Measurements from ENCODE around the gene SLIT3.
"Not testable (repeated sequence)": the region's sequence is repeated elsewhere in the genome, so short reads cannot be mapped to it uniquely, and the experiment has no call there.

The SLIT3 gene

GRCh38 chr5:168749391-168750100, 551.4 kb downstream of the SLIT3 start:
- DNase-seq: no peak

GRCh38 chr5:168747987-168748777, 552.8 kb downstream of the SLIT3 start:
- no peak for DNase-seq

GRCh38 chr5:168746893-168747640, 553.9 kb downstream of the SLIT3 start:
- no peak for DNase-seq

GRCh38 chr5:168746126-168746892, 554.6 kb downstream of the SLIT3 start:
- not testable (repeated sequence) for DNase-seq

GRCh38 chr5:168743617-168744016, 557.3 kb downstream of the SLIT3 start:
- no peak for DNase-seq

GRCh38 chr5:168742311-168742710, 558.6 kb downstream of the SLIT3 start:
- DNase-seq: not testable (repeated sequence)

GRCh38 chr5:168740811-168741213, 560.1 kb downstream of the SLIT3 start:
- no peak for DNase-seq

- DNase-seq: no peak
These were observed 560.7 kb downstream of the SLIT3 start for GRCh38 chr5:168740092-168740800.

- no peak for DNase-seq
These were observed 563.9 kb downstream of the SLIT3 start for GRCh38 chr5:168737066-168737465.

GRCh38 chr5:168736281-168736831, 564.6 kb downstream of the SLIT3 start:
- DNase-seq: no peak

- DNase-seq: no peak
These were observed 566.2 kb downstream of the SLIT3 start for GRCh38 chr5:168734620-168735300.

- DNase-seq: no peak
These were observed 566.8 kb downstream of the SLIT3 start for GRCh38 chr5:168734119-168734518.

GRCh38 chr5:168728546-168729211, 572.3 kb downstream of the SLIT3 start:
- DNase-seq: no peak

GRCh38 chr5:168727547-168727946, 573.4 kb downstream of the SLIT3 start:
- no peak for DNase-seq

GRCh38 chr5:168726342-168726741, 574.6 kb downstream of the SLIT3 start:
- DNase-seq: no peak

- DNase-seq: no peak
These were observed 576.7 kb downstream of the SLIT3 start for GRCh38 chr5:168724227-168724626.

GRCh38 chr5:168723037-168723436, 577.9 kb downstream of the SLIT3 start:
- no peak for DNase-seq

GRCh38 chr5:168721966-168722365, 579.0 kb downstream of the SLIT3 start:
- no peak for DNase-seq

- no peak for DNase-seq
These were observed 579.8 kb downstream of the SLIT3 start for GRCh38 chr5:168721002-168721753.

GRCh38 chr5:168720575-168720974, 580.4 kb downstream of the SLIT3 start:
- no peak for DNase-seq

All from effector CD8-positive, alpha-beta T cell (primary cell).